DND-41 (cell line): ENCODE measurements around the gene PHF21B.

Experiments
- ATAC-seq: fragments of 200-7000 bp; cut with Tn5 transposase; 3 replicates; pipeline ENCODE4 v1.9.1; 2021; ENCODE audit warnings: low read depth; ENCODE audit not compliant: insufficient read depth
- DNase-seq: peaks from one replicate; pipeline ENCODE4 v3.0.0-alpha.2; 2020
- H2AFZ ChIP-seq: 2 replicates; pipeline ENCODE4 v1.6.0; 2012; ENCODE audit warnings: low read depth, low read length
- H3K27ac ChIP-seq: 2 replicates; pipeline ENCODE4 v1.5.1; 2012; ENCODE audit warnings: low read length, inconsistent platforms
- H3K27me3 ChIP-seq: fragments of 200-600 bp; sonication (generic); 2 replicates; pipeline ENCODE4 v1.6.0; 2012; ENCODE audit warnings: low read length, mild to moderate bottlenecking, inconsistent platforms; ENCODE audit not compliant: insufficient read depth, poor library complexity
- H3K36me3 ChIP-seq: 2 replicates; pipeline ENCODE4 v1.5.1; 2012; ENCODE audit warnings: low read length, inconsistent platforms; ENCODE audit not compliant: insufficient read depth
- H3K4me1 ChIP-seq: 2 replicates; pipeline ENCODE4 v1.5.1; 2012; ENCODE audit warnings: mild to moderate bottlenecking, low read length; ENCODE audit not compliant: insufficient read depth
- H3K4me2 ChIP-seq: 2 replicates; pipeline ENCODE4 v1.6.0; 2012; ENCODE audit warnings: mild to moderate bottlenecking, moderate library complexity, low read length, inconsistent platforms; ENCODE audit not compliant: insufficient read depth
- H3K4me3 ChIP-seq, 2 experiments: fragments of 200-600 bp in 1 of 2; shearing (Covaris generic) in 1 of 2; 2 replicates each; pipeline ENCODE4 v1.5.1; 2012 to 2016; ENCODE audit warnings: inconsistent platforms in 2 of 2, low read length in 2 of 2, mild to moderate bottlenecking in 2 of 2, low read depth in 1 of 2, moderate library complexity in 1 of 2
- H3K79me2 ChIP-seq: 2 replicates; pipeline ENCODE4 v1.6.0; 2012; ENCODE audit warnings: low read length, inconsistent platforms; ENCODE audit not compliant: insufficient read depth
- H3K9ac ChIP-seq: 2 replicates; pipeline ENCODE4 v1.6.0; 2012; ENCODE audit warnings: low read depth, mild to moderate bottlenecking, inconsistent platforms, low read length, moderate library complexity
- H3K9me3 ChIP-seq: 2 replicates; pipeline ENCODE4 v1.5.1; 2012; ENCODE audit warnings: low read length, moderate library complexity, mild to moderate bottlenecking, inconsistent platforms; ENCODE audit not compliant: insufficient read depth, severe bottlenecking
- H4K20me1 ChIP-seq: 2 replicates; pipeline ENCODE4 v1.6.0; 2012; ENCODE audit warnings: low read length; ENCODE audit not compliant: insufficient read depth
- EZH2 ChIP-seq: IDR thresholded peaks from 3 replicates; pipeline ENCODE4 v1.6.1; 2012; ENCODE audit warnings: borderline replicate concordance, low read depth, mild to moderate bottlenecking, moderate library complexity, low read length, inconsistent platforms; ENCODE audit not compliant: severe bottlenecking
- TF ChIP-seq, protein P1 (sequence below): IDR thresholded peaks from 2 replicates; pipeline ENCODE4 v1.5.1; 2012; ENCODE audit warnings: borderline replicate concordance, low read length, moderate library complexity, mild to moderate bottlenecking; ENCODE audit not compliant: poor library complexity, severe bottlenecking; ENCODE audit errors: extremely low read depth

PHF21B gene

DNA sequence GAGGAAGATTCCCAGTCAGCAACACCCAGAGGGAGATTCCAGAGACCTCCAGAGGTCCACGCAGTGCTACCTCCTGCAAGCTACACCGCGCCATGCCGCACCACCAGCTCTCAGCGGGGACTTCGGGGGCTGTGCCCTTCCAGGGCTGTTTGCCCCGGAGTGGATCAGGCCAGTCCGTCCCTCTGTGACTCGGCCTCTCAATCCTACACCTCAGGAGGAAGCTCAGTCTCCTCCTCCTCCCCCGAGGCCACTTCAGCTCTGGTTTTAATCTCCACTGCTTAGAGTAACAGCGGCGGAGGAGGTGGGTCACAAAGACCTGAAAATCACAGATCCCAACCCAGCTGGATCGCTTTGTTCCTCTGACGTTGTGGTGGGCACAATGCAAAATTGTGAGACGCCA is 68.6 kb downstream of the PHF21B start:
- Histone ChIP-seq H3K4me1 (no peaks in the 10 kb centered on the region), H3K9ac (no peak overlapping the region), H3K27ac (no peak overlapping the region), H3K36me3 (peaks cover 1% of the 10 kb centered on the region; the same call in 1 of the 2 replicates), H2AFZ (no peak overlapping the region), H3K4me2 (no peak overlapping the region), H3K79me2 (peaks cover 62% of the 10 kb centered on the region), H3K9me3 (no peaks in the 10 kb centered on the region), H4K20me1 (peaks cover 91% of the 10 kb centered on the region), H3K4me3 (no peak overlapping the region), H3K27me3 (no peaks in the 10 kb centered on the region)
- ATAC-seq (no peak), DNase-seq (no peak)
- TF ChIP-seq, protein P1, sequence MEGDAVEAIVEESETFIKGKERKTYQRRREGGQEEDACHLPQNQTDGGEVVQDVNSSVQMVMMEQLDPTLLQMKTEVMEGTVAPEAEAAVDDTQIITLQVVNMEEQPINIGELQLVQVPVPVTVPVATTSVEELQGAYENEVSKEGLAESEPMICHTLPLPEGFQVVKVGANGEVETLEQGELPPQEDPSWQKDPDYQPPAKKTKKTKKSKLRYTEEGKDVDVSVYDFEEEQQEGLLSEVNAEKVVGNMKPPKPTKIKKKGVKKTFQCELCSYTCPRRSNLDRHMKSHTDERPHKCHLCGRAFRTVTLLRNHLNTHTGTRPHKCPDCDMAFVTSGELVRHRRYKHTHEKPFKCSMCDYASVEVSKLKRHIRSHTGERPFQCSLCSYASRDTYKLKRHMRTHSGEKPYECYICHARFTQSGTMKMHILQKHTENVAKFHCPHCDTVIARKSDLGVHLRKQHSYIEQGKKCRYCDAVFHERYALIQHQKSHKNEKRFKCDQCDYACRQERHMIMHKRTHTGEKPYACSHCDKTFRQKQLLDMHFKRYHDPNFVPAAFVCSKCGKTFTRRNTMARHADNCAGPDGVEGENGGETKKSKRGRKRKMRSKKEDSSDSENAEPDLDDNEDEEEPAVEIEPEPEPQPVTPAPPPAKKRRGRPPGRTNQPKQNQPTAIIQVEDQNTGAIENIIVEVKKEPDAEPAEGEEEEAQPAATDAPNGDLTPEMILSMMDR: no peak
- no peak for TF ChIP-seq EZH2

DNA sequence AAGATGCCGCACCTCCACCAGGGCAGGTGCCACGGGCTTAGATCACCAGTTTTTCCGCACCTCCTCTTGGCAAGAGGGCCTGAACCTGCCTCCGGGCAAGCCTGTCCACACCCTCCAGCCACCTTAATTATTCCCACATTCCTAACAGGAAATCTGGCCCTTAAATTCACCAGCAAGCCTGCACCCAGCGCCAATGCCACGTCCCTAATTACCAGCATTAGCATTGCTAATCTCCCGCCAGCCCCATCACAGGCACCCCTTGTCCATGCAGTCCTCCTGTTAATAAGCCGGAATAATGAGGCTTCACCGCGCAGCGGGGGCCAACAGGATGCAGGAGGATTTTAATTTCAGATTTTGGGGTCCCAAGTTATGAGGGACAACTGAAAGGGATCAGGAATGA is 69.7 kb downstream of the PHF21B start:
- no peak for DNase-seq
- Histone ChIP-seq H3K9ac (no peak overlapping the region), H3K36me3 (no peaks in the 10 kb centered on the region; the same call in 1 of the 2 replicates), H3K4me2 (no peak overlapping the region), H3K4me3 (no peak overlapping the region), H3K27ac (no peak overlapping the region), H3K27me3 (no peaks in the 10 kb centered on the region), H4K20me1 (peaks cover 89% of the 10 kb centered on the region), H3K4me1 (no peaks in the 10 kb centered on the region), H3K9me3 (no peaks in the 10 kb centered on the region), H3K79me2 (peaks cover 69% of the 10 kb centered on the region), H2AFZ (no peak overlapping the region)
- TF ChIP-seq, protein P1: no peak
- TF ChIP-seq EZH2: no peak
- no peak for ATAC-seq

DNA sequence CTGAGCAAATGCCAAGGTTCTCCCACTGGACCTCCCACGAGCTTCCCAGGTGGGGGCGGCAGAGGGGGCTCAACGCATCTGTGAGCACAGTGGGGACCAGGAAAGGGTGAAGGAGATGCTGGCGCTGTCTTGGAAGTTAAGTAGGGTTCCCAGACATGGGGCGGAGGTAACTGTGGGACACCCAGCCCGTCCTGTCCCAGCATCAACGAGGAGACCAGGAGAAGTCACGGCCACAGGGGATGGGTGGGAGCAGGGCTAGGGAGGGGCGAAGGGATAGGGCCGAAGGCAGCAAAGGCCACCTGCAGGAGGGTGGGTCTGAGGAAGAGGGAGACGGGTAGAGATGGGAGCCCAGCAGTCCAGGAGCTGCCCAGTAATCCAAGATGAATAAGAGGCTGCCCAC is 70.4 kb downstream of the PHF21B start:
- Histone ChIP-seq H3K4me3 (no peak overlapping the region), H3K4me1 (no peaks in the 10 kb centered on the region), H3K4me2 (no peak overlapping the region), H3K9me3 (no peaks in the 10 kb centered on the region), H3K27me3 (no peaks in the 10 kb centered on the region), H3K79me2 (peaks cover 73% of the 10 kb centered on the region), H2AFZ (no peak overlapping the region), H3K36me3 (no peaks in the 10 kb centered on the region), H3K9ac (no peak overlapping the region), H4K20me1 (peaks cover 89% of the 10 kb centered on the region), H3K27ac (no peak overlapping the region)
- ATAC-seq: no peak
- no peak for DNase-seq
- TF ChIP-seq EZH2: no peak
- TF ChIP-seq, protein P1: no peak

DNA sequence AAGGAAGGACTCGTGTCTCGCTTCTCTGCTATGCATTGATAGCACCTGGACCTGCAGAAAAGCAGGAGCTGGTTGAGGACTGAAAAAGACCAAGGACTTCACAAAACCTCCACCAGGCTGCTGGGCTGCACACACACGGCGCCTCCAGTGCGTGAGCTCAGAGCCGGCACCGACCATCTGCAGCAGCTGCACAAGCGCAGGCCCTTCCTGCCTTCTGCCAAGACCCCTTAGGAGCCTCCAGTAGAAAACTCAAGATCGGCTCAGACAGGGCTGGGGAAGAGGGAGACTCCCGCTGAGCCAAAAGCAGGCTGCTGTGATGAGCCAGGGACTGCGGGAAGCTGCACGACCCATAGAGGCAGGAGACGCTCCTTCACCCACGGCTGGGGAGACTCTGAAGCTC is 70.9 kb downstream of the PHF21B start:
- no peak for TF ChIP-seq EZH2
- TF ChIP-seq, protein P1: no peak
- no peak for ATAC-seq
- no peaks in the 10 kb centered on the region for H3K4me1 ChIP-seq
- no peak overlapping the region for H3K9ac ChIP-seq
- H3K4me2 ChIP-seq: no peak overlapping the region
- no peak for DNase-seq
- H4K20me1 ChIP-seq: peaks cover 89% of the 10 kb centered on the region
- H3K79me2 ChIP-seq: peaks cover 78% of the 10 kb centered on the region
- H3K27me3 ChIP-seq: no peaks in the 10 kb centered on the region
- no peaks in the 10 kb centered on the region for H3K9me3 ChIP-seq
- no peak overlapping the region for H3K27ac ChIP-seq
- H2AFZ ChIP-seq: no peak overlapping the region
- H3K36me3 ChIP-seq: peaks cover 5% of the 10 kb centered on the region; the same call in 1 of the 2 replicates
- H3K4me3 ChIP-seq: no peak overlapping the region
